Measurements from ENCODE around the gene SYVN1.
"Not testable (repeated sequence)": the region's sequence is repeated elsewhere in the genome, so short reads cannot be mapped to it uniquely, and the experiment has no call there.

The SYVN1 gene

GRCh38 chr11:65127473-65128181 lies 6.7 kb downstream of the SYVN1 start:
- no peak for DNase-seq (ENCODE audit: low read depth in 1 of 2, low spot score in 1 of 2)

- no peak for DNase-seq (ENCODE audit: low read depth in 1 of 2, low spot score in 1 of 2)
Measured at GRCh38 chr11:65126624-65127274, 7.6 kb downstream of the SYVN1 start.

DNA sequence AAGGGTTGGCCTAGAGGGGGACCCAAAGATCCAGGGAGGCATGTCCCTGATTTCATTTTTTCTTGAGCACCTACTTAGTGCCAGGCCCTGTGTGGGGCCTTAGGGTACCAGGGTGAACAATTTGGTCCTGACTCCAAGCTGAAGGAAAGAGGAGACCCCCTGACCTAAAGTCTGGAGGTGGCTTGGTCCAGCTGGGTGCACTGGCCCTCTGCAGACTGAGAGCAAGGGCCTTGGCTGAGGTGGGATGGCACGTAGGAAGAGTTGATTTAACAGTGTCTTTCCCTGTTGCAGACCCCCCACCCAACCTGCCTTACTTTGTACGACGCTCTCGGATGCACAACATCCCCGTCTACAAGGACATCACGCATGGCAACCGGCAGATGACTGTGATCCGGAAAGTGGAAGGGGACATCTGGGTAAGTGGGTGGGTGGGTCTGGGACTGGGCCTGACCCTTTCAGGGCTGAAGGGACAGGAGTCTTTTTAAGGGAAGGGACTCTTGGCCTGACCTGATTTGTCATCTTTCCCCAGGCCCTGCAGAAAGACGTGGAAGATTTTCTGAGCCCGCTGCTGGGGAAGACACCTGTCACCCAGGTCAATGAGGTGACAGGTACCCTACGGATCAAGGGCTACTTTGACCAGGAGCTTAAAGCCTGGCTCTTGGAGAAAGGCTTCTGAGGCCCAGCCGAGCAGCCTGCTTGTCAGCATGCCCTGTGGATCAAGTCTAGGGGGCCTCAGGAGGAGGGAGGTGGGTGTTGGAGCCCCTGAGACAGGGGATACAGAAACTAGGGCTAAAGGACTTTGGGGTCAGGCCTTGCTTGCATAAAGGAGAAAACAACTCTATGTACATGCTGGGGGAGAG lies 8.9 kb downstream of the SYVN1 start:
- no peak for DNase-seq (ENCODE audit: low read depth in 1 of 2, low spot score in 1 of 2)

DNA sequence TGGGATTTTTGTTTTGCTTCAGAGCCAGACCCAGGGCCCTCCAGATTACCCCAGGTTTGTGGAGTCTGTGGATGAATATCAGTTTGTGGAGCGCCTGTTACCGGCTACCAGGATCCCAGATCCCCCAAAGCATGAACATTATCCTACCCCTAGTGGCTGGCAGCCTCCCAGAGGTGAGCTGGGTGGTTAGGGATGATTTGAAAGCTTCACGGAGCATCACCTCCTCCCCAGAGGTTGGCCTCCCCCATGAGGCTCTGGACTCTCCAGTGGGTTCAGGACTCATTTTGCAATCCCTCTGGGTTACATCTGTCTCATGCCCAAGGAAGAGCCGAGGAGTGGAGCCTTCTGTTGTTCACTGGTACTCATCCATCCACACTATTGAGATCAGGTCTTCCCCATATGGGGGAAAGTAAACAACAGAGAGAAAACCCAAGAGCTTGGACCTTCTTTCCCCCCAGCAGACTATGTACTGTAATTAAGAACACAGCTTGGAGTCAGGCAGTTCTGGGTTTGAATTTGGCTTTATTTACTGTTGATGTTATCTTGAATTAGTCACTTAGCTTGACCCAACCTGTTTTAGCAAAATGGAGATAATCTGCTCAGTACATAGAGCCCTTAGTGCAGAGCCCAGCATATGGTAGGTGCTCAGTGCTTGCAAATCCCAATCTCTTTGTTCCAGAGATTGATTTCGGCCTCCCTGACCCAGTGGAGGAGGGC lies 9.7 kb downstream of the SYVN1 start:
- DNase-seq (ENCODE audit: low read depth in 1 of 2, low spot score in 1 of 2) = no peak

DNA sequence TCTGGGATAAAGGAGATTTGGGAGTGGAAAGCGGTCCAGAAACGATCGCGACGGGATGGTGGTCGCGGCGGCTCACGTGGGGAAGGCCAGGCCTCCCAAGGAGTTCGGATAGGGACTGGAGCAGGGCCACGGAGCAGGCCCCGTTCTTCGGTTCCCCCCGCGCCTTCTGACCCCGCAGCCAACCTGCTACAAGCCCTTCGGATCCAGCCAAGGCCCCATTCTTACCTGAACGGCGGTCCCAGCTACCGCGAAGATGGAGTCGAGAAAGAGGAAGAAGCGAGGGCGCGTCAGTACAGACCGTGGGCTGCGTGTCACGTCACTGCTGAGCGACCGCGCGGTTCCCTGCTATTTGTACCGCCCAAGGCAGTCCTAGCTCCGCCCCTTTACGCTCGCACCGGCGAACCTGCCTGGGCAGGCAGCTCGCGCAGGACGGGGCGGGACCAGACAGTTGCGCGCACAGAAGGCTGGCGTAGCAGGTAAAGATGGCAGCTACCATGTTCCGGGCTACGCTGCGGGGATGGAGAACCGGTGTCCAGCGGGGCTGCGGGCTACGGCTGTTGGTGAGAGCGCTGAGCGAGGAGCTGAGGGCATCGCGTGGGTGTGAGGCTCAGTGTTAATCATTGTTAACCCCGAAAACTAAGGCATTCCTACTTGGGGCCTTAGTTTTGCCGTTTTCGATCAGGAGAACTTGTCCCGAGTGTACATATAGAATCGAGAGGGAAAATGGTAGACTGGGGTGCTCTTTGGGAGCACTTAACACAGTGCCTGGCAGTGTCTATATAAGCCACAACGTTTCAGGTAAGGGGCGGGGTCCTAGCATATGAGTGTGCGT lies 12.2 kb downstream of the SYVN1 start, which contains the start of the genes FAU and MRPL49:
Gene FAU, minus strand, starts transcription at position 270 of the 832 bp plus-strand sequence. CDS start 321 bp downstream, outside the sequence.
Gene MRPL49, plus strand, starts transcription at position 457 of the 832 bp plus-strand sequence. Its CDS starts 26 bp downstream, at position 483.
- peak; percentile 98 for DNase-seq (ENCODE audit: low read depth in 1 of 2, low spot score in 1 of 2)

DNA sequence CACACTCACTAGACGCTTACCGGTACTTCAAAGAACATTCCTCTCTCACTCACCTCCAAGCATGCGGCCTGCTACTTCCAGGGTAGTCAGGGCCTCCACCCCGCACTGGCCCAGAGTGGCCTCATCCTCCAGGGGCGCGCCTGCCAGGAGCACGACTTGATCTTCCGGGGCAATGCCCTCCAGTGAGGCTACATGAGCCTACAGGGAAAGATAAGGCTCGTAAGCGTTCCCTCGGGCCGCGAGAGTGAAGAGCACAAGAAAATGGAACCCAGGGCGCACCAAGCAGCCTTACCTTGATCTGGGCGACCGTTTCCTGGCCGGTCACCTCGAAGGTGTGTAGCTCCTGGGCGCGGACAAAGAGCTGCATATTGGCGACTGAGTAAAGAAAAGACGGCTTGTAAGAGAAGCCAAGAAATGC lies 12.9 kb downstream of the SYVN1 start:
- no peak for DNase-seq (ENCODE audit: low read depth in 1 of 2, low spot score in 1 of 2)

- DNase-seq (ENCODE audit: low read depth in 1 of 2, low spot score in 1 of 2) = no peak
Measured at GRCh38 chr11:65120831-65121230, 13.5 kb downstream of the SYVN1 start.

DNA sequence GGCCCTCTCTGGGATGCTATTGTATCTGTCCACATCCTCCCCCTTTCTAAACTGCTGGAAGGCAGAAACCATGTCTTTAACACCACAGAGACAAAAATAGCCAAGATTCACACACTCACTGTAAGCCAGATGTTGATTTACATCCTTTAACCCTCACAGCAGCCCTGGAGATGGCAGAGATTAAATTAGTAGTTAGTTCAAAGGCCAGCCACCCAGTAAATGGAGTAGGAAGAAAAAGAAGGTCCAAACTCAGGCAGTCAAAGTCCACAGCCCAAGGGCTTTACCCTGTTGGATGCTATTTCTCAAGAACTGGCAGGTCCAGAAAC lies 14.7 kb downstream of the SYVN1 start:
- DNase-seq (ENCODE audit: low read depth in 1 of 2, low spot score in 1 of 2) = no peak

DNA sequence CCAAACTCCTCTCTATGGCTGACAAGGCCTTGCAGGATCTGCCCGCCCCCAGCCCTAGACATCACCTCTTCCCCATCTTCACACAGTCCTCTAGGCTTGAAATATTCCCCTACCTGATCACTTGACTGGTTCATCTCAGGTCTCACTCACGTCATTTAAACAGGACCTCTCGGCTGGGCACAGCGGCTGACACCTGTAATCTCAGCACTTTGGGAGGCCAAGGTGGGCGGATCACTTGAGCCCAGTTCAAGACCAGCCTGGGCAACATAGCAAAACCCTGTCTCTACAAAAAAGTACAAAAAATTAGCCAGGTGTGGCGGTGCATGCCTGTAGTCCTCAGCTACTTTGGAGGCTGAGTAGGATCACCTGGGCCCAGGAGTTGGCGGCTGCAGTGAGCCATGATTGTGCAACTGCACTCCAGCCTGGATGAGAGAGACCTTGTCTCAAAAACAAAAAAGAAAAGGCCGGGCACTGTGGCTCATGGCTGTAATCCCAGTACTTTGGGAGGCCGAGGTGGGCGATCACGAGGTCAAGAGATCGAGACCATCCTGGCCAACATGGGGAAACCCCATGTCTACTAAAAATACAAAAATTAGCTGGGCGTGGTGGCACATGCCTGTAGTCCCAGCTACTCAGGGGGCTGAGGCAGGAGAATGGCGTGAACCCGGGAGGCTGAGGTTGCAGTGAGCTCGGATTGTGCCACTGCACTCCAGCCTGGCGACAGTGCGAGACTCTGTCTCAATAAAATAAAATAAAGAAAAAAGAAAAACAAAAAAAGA lies 15.2 kb downstream of the SYVN1 start:
- DNase-seq (ENCODE audit: low read depth in 1 of 2, low spot score in 1 of 2) = not testable (repeated sequence)

GRCh38 chr11:65118097-65118837 lies 16.1 kb downstream of the SYVN1 start:
- no peak for DNase-seq (ENCODE audit: low read depth in 1 of 2, low spot score in 1 of 2)

DNA sequence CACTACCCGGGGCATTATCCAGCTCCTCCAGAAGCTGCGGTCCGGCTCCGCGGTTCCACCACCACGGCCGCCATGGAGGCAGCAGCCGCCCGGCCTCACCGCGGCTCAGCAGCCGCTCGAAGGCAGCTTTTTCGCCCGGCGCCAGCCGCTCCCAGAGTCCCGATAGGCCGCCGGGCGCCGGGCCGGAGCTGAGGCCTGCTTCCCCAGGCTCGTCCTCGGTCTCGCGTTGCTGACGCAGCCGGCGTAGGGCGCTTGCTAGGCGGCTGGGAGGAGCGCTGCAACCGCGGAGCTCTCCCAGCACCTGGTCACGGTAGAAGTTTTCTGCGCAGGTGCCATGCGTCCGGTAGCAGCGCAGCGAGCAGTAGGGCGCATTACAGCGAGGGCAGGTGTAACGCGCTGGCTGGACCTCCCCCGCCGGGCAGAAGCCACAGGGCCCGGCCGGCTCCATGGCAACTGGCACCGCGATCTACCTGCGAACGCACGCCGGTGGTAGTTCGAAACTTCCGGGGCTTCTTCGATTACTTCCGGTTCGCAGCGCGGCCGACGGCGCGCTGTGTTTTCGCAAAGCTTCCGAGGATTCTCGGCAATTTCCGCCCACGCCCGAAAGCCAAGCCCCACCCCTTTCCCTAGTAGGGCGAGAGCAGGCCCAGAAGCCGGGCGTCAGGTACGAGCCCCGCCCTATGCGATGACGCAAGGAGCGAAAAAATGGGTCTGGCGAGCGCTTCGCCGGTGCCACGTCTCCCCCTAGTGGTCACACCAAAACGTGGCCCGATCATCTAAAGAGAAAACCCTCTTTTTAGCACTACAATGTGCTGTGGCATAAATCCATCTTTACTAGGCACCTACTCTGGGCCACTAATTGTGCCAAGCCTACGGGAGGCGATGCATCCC lies 16.9 kb downstream of the SYVN1 start, which contains the start of gene ZNHIT2:
Gene ZNHIT2, minus strand, starts transcription at position 496 of the 891 bp plus-strand sequence. Its CDS starts 48 bp downstream, at position 448.
- peak; percentile 99 to 100 for DNase-seq (ENCODE audit: low read depth in 1 of 2, low spot score in 1 of 2)

DNA sequence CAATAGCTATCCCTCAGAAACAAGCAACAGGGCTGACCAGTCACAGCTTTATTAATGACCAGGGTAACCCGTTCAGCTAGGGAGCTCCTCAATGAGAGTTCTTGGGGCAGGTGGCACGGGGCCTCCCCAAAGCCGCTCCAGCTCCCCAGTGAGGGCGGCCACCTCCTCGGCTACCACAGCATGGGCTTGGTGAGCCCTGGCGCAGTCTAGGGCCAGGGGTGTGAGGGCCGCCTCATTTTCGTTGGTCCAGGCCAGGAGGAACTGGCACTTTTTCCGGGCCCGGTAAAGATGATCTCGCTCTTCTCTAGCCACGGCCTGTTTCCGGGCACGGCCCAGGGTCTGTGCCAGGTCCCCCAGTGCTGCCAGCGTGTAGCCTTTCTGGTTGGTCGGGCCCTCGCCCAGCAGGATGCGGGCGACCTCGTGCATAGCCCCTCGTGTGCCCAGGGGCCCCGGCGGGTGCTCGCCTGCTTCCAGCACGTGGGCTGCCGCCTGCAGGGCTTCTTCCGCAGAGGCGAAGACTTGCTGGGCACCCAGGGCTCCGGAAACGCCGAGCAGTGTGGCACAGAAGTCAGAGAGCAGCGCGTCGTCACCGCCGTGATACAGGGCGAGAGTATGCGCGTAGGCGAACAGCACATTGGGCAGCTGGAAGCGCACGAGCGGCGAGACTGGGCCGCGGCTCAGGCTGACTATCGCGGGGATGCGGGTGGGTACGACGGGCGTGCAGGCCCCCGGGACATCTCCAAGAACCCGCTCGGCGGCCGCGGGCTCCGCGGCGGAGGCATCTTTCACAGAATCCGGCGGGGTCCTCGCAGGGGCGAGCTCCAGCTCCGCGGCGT lies 17.7 kb downstream of the SYVN1 start:
- DNase-seq (ENCODE audit: low read depth in 1 of 2, low spot score in 1 of 2) = peak in 1 of 2 donors; percentile 49

DNA sequence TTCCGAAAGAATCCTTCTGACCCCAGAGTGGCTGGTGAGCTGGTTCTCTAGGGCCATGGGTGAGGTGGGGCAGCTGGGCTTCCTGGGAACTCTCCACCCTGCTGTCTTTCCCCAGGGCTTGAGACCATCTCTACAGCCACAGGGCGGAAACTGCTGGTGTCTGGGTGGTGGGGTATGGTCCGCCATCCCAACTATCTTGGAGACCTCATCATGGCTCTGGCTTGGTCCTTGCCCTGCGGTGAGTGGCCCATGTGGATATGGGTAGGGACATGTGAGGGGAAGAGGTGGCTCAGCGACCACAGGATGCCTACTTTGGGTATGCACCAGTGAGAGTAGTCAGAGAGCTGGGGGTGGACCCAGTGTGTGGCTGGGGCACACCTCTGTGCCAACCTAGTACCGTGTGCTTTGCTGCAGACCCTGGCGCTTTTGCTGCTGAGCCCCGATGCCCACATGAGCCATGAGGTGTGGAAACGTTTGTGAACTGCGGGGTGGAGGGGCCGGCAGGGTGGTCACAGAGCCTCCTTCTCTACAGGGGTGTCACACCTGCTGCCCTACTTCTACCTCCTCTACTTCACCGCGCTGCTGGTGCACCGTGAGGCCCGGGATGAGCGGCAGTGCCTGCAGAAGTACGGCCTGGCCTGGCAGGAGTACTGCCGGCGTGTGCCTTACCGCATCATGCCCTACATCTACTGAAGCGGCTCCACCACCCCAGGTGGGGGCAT lies 18.8 kb downstream of the SYVN1 start:
- DNase-seq (ENCODE audit: low read depth in 1 of 2, low spot score in 1 of 2) = no peak

DNA sequence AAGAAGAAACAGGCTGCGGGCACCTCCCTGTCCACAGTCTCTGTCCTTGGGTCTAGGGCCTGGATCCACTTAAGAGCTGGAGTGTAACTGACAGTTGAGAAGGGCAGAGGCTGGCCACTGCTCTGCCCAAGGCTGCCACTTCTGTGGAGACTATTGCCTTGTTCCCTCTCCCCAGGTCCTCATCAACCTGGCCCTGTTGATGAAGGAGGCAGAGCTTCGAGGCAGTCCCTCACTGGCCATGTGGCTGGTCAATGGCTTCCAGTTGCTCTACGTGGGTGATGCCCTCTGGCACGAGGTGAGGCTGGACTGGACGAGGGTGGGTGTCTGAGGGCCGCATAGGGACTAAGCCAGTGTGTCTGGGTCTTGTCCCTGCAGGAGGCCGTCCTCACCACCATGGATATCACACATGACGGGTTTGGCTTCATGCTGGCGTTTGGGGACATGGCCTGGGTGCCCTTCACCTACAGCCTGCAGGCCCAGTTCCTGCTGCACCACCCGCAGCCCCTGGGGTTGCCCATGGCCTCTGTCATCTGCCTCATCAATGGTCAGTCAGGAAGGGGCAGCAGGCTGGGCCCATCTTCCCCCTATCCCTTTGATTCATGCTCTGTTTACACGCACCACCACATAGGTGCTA lies 19.7 kb downstream of the SYVN1 start:
- no peak for DNase-seq (ENCODE audit: low read depth in 1 of 2, low spot score in 1 of 2)

- no peak for DNase-seq (ENCODE audit: low read depth in 1 of 2, low spot score in 1 of 2)
Measured at GRCh38 chr11:65113839-65114238, 20.5 kb downstream of the SYVN1 start.

DNA sequence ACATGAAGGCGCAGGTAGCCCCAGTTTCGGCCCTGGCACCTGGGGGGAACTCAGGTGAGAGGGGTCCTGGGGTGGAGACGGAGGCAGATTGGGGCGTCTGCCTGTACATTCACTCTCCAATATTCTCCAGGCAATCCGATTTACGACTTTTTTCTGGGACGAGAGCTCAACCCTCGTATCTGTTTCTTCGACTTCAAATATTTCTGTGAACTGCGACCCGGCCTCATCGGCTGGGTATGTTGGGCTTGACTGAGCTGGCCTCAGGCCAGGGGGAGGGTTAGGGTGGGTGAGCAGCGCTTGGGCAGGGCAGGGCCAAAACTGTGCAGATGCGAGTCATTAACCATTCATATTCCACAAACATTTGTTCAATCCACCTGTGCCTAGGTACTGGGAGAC lies 21.0 kb downstream of the SYVN1 start:
- DNase-seq (ENCODE audit: low read depth in 1 of 2, low spot score in 1 of 2) = no peak
